HG02642 (cell line): ENCODE data around the gene MGLL.

Experiments
- ATAC-seq: cut with Tn5 transposase; IDR thresholded peaks from one replicate; pipeline ENCODE4 v1.9.1; 2021; ENCODE audit warnings: mild to moderate bottlenecking; ENCODE audit not compliant: unreplicated experiment, poor library complexity

Gene MGLL

GRCh38 chr3:127791221-127791913, 30.9 kb downstream of the MGLL start:
- ATAC-seq: peak; percentile 83

GRCh38 chr3:127790882-127791183, 31.5 kb downstream of the MGLL start:
- ATAC-seq: peak; percentile 9

- no peak for ATAC-seq
Observed at GRCh38 chr3:127789990-127790881, 32.1 kb downstream of the MGLL start.

GRCh38 chr3:127789051-127789450, 33.3 kb downstream of the MGLL start:
- no peak for ATAC-seq

GRCh38 chr3:127788451-127788909, 33.8 kb downstream of the MGLL start:
- ATAC-seq: no peak

GRCh38 chr3:127787571-127788365, 34.5 kb downstream of the MGLL start:
- no peak for ATAC-seq

GRCh38 chr3:127787071-127787490, 35.2 kb downstream of the MGLL start:
- no peak for ATAC-seq

GRCh38 chr3:127786353-127787070, 35.8 kb downstream of the MGLL start:
- ATAC-seq: no peak

- no peak for ATAC-seq
Observed at GRCh38 chr3:127785711-127786265, 36.5 kb downstream of the MGLL start.

- no peak for ATAC-seq
Observed at GRCh38 chr3:127784865-127785710, 37.2 kb downstream of the MGLL start.

GRCh38 chr3:127784283-127784682, 38.0 kb downstream of the MGLL start:
- no peak for ATAC-seq

GRCh38 chr3:127783642-127784160, 38.6 kb downstream of the MGLL start:
- ATAC-seq: no peak

- ATAC-seq: no peak
Observed at GRCh38 chr3:127783166-127783565, 39.1 kb downstream of the MGLL start.

- no peak for ATAC-seq
Observed at GRCh38 chr3:127781411-127782001, 40.8 kb downstream of the MGLL start.

GRCh38 chr3:127780536-127781400, 41.5 kb downstream of the MGLL start:
- no peak for ATAC-seq

- no peak for ATAC-seq
Observed at GRCh38 chr3:127779747-127780146, 42.6 kb downstream of the MGLL start.

GRCh38 chr3:127777921-127778656, 44.2 kb downstream of the MGLL start:
- ATAC-seq: no peak
